Fibroblast of villous mesenchyme (primary cell): ENCODE data around the gene SOSTDC1. TPM values are rescaled to one million over a fixed set of nuclear protein-coding genes. Genes with fewer than 3 reads are reported as not detected.

Experiments used
- DNase-seq: peaks from one replicate; pipeline ENCODE4 v3.0.0-alpha.2; 2010; ENCODE audit warnings: low read depth
- H3K4me3 ChIP-seq: 2 replicates; pipeline ENCODE4 v1.5.1; 2011; ENCODE audit warnings: low read depth, mild to moderate bottlenecking, low read length
- total RNA-seq: library from RNA; depleted of rRNA; stranded (reverse); fragments of >200 nt; gene quantifications from 2 replicates; pipeline ENCODE4 v1.2.3, GENCODE V29; 2012
- TF ChIP-seq, protein P1 (sequence below): IDR thresholded peaks from 2 replicates; pipeline ENCODE4 v1.5.1; 2012; ENCODE audit warnings: low read depth, mild to moderate bottlenecking, low read length; ENCODE audit not compliant: insufficient read depth

SOSTDC1 gene
- total RNA-seq, 1 donor, result not detected

DNA sequence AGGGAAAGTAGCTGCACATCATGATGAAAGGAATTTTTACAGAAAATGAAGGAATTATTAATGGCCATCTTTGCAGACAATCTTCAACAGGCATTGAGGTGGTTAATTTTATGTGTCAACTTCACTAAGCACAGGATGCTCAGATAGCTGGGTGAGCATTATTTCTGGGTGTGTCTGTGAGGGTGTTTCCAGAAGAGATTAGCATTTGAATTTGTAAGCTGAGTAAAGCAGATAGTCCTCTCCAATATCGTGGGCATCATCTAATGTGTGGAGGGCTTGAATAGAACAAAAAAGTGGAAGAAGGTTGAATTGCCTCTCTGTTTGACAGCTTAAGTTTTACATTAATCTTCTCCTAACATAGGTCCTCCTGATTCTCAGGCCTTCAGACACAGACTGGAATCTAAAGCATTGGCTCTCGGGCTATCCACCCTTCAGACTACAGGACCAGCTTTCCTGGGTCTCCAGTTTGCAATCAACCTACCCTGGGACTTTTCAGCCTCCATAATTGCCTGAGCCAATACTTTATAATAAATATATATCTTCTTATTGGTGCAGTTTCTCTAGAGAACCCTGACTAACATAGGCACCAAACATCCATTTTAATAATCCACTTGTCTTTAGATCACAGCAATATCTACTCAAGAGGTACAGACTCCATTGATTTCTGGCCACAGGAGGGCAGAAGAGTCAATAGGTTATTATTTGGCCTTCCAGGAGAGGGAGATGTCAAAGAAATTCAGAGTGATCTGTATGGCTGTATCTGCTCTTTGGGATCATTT is 33.7 kb downstream of the SOSTDC1 start:
- DNase-seq, result peak; percentile 31
- no peak overlapping the region for H3K4me3 ChIP-seq
- TF ChIP-seq, protein P1, sequence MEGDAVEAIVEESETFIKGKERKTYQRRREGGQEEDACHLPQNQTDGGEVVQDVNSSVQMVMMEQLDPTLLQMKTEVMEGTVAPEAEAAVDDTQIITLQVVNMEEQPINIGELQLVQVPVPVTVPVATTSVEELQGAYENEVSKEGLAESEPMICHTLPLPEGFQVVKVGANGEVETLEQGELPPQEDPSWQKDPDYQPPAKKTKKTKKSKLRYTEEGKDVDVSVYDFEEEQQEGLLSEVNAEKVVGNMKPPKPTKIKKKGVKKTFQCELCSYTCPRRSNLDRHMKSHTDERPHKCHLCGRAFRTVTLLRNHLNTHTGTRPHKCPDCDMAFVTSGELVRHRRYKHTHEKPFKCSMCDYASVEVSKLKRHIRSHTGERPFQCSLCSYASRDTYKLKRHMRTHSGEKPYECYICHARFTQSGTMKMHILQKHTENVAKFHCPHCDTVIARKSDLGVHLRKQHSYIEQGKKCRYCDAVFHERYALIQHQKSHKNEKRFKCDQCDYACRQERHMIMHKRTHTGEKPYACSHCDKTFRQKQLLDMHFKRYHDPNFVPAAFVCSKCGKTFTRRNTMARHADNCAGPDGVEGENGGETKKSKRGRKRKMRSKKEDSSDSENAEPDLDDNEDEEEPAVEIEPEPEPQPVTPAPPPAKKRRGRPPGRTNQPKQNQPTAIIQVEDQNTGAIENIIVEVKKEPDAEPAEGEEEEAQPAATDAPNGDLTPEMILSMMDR, result peak; percentile 44

DNA sequence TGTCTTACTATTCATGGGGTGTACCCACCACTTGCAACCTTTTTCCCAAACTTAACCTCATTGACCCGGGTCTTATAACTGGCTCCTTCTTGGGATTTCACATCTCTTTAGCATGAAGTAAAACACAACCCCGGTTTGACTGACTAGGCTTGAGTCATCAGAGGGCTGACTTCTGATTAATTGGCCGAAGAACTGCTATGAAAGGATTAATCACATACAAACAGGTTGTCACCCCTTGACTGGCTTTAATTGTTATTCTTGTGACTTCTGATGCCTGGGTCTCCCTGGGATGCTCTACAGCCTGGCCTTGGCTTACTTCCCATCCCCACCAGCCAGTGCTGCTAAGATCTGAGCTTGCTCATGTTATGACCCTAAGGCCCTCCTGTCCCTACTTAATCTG is 35.4 kb downstream of the SOSTDC1 start:
- DNase-seq, result no peak
- H3K4me3 ChIP-seq, result no peak overlapping the region

DNA sequence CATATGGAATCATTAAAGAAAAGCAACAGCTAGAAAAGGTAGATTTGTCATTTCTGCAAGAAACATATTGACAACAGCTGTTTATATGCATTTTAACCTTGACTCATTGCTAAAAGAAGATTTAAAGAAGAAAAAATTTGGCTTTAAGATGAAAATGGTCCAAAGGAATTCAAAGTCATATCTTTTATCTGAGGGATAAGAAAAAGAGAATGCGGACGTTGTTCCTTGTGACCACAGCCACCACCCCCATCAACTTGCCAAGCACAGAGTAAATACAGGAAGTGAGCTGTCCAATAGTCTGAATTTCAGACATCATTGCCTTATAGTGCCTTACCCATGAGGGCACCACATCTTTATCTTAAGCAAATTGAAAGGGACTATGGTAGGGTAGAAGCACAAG is 36.9 kb downstream of the SOSTDC1 start:
- TF ChIP-seq, protein P1, result no peak
- DNase-seq, result peak; percentile 63
- H3K4me3 ChIP-seq, result no peak overlapping the region

More for the DNA sequence above, 35.4 kb downstream of the SOSTDC1 start:
- TF ChIP-seq, protein P1, result no peak

DNA sequence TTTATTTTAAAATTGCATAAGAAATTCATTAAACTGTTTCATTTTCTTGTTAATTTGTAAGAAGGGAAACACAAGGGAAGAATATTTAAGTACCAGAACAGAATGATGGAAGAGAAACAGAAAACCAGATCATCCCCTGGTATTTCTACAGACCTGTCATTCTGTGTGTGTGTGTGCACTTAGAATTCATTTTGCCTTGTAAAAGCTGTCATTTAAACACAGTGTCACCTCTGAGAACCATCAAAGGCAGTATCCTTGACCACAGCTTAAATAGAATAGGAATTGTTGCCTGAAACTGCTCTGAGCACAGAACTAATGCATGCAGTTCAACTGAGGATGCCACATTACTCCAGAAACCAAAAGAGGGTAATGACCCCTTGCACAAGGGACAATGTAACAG is 37.4 kb downstream of the SOSTDC1 start:
- no peak overlapping the region for H3K4me3 ChIP-seq
- TF ChIP-seq, protein P1, result no peak
- DNase-seq, result no peak

DNA sequence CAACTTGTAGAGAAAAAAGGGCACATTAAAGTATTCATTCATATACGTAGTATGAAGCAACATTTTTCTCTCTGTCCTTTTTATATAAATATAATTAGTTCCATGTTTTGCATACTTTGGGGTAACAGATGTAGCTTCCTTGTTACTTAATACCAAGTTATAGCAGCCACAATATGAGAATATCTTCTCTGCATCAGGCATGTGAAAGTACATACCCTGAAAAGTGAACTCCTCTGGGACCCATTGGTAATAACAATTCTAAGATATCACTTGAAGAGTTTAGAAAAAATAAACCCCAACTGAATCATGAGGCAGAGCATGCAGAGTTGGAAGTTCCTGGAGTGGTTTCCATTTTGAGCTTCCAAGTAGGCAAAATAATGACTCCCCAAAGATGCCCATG is 41.8 kb downstream of the SOSTDC1 start:
- H3K4me3 ChIP-seq, result no peak overlapping the region
- TF ChIP-seq, protein P1, result no peak
- no peak for DNase-seq

DNA sequence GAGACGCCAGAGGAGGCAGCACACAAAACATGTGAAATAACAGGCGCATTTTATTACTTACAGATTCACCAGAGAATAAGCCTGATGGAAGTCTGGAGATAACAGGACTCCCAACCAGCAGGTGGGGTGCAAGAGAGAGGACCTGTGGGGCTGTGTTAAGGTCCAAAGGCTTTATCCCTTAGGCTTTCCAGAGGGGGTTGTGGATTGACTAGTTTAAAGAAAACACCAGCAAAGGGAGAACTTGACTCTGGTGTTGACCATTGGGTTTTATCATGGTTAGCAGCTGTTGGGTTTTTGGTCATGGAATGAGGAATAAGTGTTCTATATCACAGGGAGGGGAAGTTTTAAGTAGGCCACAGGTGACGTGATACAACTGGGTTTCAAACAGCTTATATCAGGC is 42.6 kb downstream of the SOSTDC1 start:
- no peak for DNase-seq
- no peak overlapping the region for H3K4me3 ChIP-seq
- TF ChIP-seq, protein P1, result no peak

DNA sequence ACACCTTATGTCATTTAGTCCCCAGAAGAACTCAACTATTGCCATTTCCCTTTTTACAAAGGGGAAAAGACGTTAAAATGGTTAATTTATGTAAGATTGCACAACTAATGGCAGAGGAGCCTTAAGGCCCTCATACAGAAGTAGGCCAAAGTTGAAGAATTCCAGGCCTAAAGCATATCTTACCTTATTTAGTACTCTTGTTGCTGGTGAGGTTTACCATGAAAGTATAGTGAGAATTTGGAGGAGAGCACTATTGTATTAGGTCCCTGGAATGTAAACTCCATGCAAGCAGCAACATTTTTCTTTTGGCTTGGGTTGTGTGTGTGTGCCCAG is 43.5 kb downstream of the SOSTDC1 start:
- no peak overlapping the region for H3K4me3 ChIP-seq
- TF ChIP-seq, protein P1, result no peak
- peak; percentile 79 for DNase-seq
